Measurements from ENCODE around the gene CGB5. TPM values are rescaled to one million over a fixed set of nuclear protein-coding genes. Genes with fewer than 3 reads are reported as not detected.
"Not testable (repeated sequence)": the region's sequence is repeated elsewhere in the genome, so short reads cannot be mapped to it uniquely, and the experiment has no call there.

CGB5 gene
- total RNA-seq, 4 donors from 2014 or later, result not detected

- not testable (repeated sequence) for H3K4me1 ChIP-seq, H3K9me3 ChIP-seq, H3K27me3 ChIP-seq, H3K4me3 ChIP-seq, H3K27ac ChIP-seq, H3K36me3 ChIP-seq
- TF ChIP-seq CTCF (IDR thresholded peaks at IDR 0.05), result peak in 4 of 6 experiments; percentile 23 to 42 (median 29)
- peak in 1 of 3 donors; percentile 50 for DNase-seq
Measured at GRCh38 chr19:49031642-49032301, 11.9 kb upstream of the CGB5 start, which contains the start of gene CGB2. Gene CGB2, plus strand, starts transcription at chr19:49031890. Its CDS starts 206 bp downstream, at chr19:49032096.

GRCh38 chr19:49036815-49037214 is 6.8 kb upstream of the CGB5 start, which contains the start of gene CGB1:
Gene CGB1, minus strand, starts transcription at chr19:49036895. Its CDS starts 184 bp downstream, at chr19:49036711.
- H3K4me1 ChIP-seq, H3K4me3 ChIP-seq, H3K27me3 ChIP-seq, H3K27ac ChIP-seq, DNase-seq, H3K36me3 ChIP-seq, H3K9me3 ChIP-seq: not testable (repeated sequence)
- TF ChIP-seq CTCF (IDR thresholded peaks at IDR 0.05), result peak in 3 of 6 experiments; percentile 13 to 25 (median 24)

- DNase-seq, H3K27ac ChIP-seq, H3K9me3 ChIP-seq, H3K36me3 ChIP-seq, H3K27me3 ChIP-seq, H3K4me3 ChIP-seq, H3K4me1 ChIP-seq: not testable (repeated sequence)
Measured at GRCh38 chr19:49038111-49038510, 5.5 kb upstream of the CGB5 start.

GRCh38 chr19:49038557-49039276 is 4.9 kb upstream of the CGB5 start:
- H3K27me3 ChIP-seq, H3K4me1 ChIP-seq, H3K36me3 ChIP-seq, H3K4me3 ChIP-seq, H3K9me3 ChIP-seq, H3K27ac ChIP-seq, DNase-seq: not testable (repeated sequence)

- DNase-seq, H3K27me3 ChIP-seq, H3K36me3 ChIP-seq, H3K27ac ChIP-seq, H3K9me3 ChIP-seq, H3K4me3 ChIP-seq, H3K4me1 ChIP-seq: not testable (repeated sequence)
Measured at GRCh38 chr19:49039736-49040135, 3.9 kb upstream of the CGB5 start.

- no peak for DNase-seq
- Histone ChIP-seq H3K27me3 (no peaks in the 10 kb centered on the region), H3K4me3 (no peak overlapping the region), H3K4me1 (no peaks in the 10 kb centered on the region), H3K9me3 (no peaks in the 10 kb centered on the region), H3K36me3 (no peaks in the 10 kb centered on the region), H3K27ac (no peak overlapping the region)
- TF ChIP-seq POLR2A (IDR thresholded peaks at IDR 0.05) (no peak), CTCF (IDR thresholded peaks at IDR 0.05) (no peak)
Measured at GRCh38 chr19:49042177-49042576, 1.5 kb upstream of the CGB5 start.

GRCh38 chr19:49042666-49043065 is 982 bp upstream of the CGB5 start:
- H3K27me3 ChIP-seq, H3K4me3 ChIP-seq, H3K4me1 ChIP-seq, H3K36me3 ChIP-seq, H3K27ac ChIP-seq, H3K9me3 ChIP-seq, DNase-seq: not testable (repeated sequence)

GRCh38 chr19:49049011-49049410 is 5.4 kb downstream of the CGB5 start, which contains the start of gene CGB8:
Gene CGB8, minus strand, starts transcription at chr19:49049111. Its CDS starts 372 bp downstream, at chr19:49048739.
- H3K27ac ChIP-seq, H3K27me3 ChIP-seq, H3K9me3 ChIP-seq, DNase-seq, H3K4me1 ChIP-seq, H3K36me3 ChIP-seq, H3K4me3 ChIP-seq: not testable (repeated sequence)

- not testable (repeated sequence) for H3K36me3 ChIP-seq, H3K9me3 ChIP-seq, H3K27ac ChIP-seq, H3K4me3 ChIP-seq, H3K27me3 ChIP-seq, H3K4me1 ChIP-seq, DNase-seq
Measured at GRCh38 chr19:49049834-49050233, 6.2 kb downstream of the CGB5 start.

- not testable (repeated sequence) for H3K4me1 ChIP-seq, H3K4me3 ChIP-seq, H3K27ac ChIP-seq, H3K9me3 ChIP-seq, H3K36me3 ChIP-seq, DNase-seq, H3K27me3 ChIP-seq
Measured at GRCh38 chr19:49050376-49051033, 6.9 kb downstream of the CGB5 start.

Measured in Peyer's patch (tissue), 4 donors.